NCI-H1092 treated with DMSO at 0.1 percent for 48 hours (cell line): ENCODE data around the gene CD163L1.

Experiments
- DNase-seq: peaks from one replicate; lab custom pipeline; 2025; lab: John Stamatoyannopoulos, UW

The CD163L1 gene

GRCh38 chr12:7324176-7324575, 119.8 kb downstream of the CD163L1 start:
- DNase-seq: no peak

- no peak for DNase-seq
Observed at GRCh38 chr12:7322599-7322998, 121.4 kb downstream of the CD163L1 start.

GRCh38 chr12:7321624-7322023, 122.3 kb downstream of the CD163L1 start:
- no peak for DNase-seq

- no peak for DNase-seq
Observed at GRCh38 chr12:7319930-7320329, 124.0 kb downstream of the CD163L1 start.

GRCh38 chr12:7310070-7310469, 133.9 kb downstream of the CD163L1 start:
- DNase-seq: no peak
